H1 (cell line): Measurements from ENCODE around the gene MGARP. TPM values are rescaled to one million over a fixed set of nuclear protein-coding genes. Genes with fewer than 3 reads are reported as not detected.

Experiments
- GABPA ChIP-seq: IDR thresholded peaks from 2 replicates; pipeline ENCODE4 v1.6.1; 2011; ENCODE audit warnings: mild to moderate bottlenecking, low read length, moderate library complexity, borderline replicate concordance; ENCODE audit not compliant: insufficient read depth
- PHF8 ChIP-seq: fragments of 200-600 bp; sonication (generic); conservative IDR thresholded peaks from 2 replicates; pipeline ENCODE4 v1.7.1; 2012; ENCODE audit warnings: low read depth, mild to moderate bottlenecking, inconsistent platforms, low read length, moderate library complexity
- SP2 ChIP-seq: IDR thresholded peaks from 2 replicates; pipeline ENCODE4 v1.6.1; 2012; ENCODE audit warnings: mild to moderate bottlenecking, low read length, inconsistent platforms
- polyA plus RNA-seq, 7 experiments: library from polyadenylated mRNA; depleted of rRNA in 3 of 7; stranded (reverse) in 5 of 7; unstranded in 2 of 7; fragments of >200 nt in 5 of 7; fragments of 200-250 nt in 2 of 7; gene quantifications; 1 replicate in 5 of 7; 2 replicates in 1 of 7; 4 replicates in 1 of 7; pipeline versions ENCODE4 v1.2.1 to v1.2.3, GENCODE V29; 2011 to 2013; ENCODE audit warnings: missing spikeins in 2 of 7, mixed read lengths in 2 of 7
- total RNA-seq: library from RNA; stranded (reverse); fragmentation: NEBNext Ultra II Directional; extraction: Animal tissue kit (Norgen Biotek cat#: 25700); gene quantifications from 2 replicates; pipeline ENCODE4 v1.2.1, GENCODE V29; 2021
- TF ChIP-seq, protein P1 (sequence below), 3 experiments: IDR thresholded peaks; 1 replicate in 2 of 3; 2 replicates in 1 of 3; pipeline versions ENCODE4 v1.5.1 to v1.6.1; 2011; ENCODE audit warnings: low read length in 3 of 3, mild to moderate bottlenecking in 3 of 3, inconsistent platforms in 2 of 3, low read depth in 1 of 3, moderate library complexity in 1 of 3; ENCODE audit not compliant: insufficient read depth in 1 of 3; ENCODE audit errors: control extremely low read depth in 1 of 3

Gene MGARP
- total and polyA plus RNA-seq, 2 of the 8 experiments (the other 6 are each of a cell fraction or from before 2014, with no cell fraction given) = 2.8 to 4.5 TPM

DNA sequence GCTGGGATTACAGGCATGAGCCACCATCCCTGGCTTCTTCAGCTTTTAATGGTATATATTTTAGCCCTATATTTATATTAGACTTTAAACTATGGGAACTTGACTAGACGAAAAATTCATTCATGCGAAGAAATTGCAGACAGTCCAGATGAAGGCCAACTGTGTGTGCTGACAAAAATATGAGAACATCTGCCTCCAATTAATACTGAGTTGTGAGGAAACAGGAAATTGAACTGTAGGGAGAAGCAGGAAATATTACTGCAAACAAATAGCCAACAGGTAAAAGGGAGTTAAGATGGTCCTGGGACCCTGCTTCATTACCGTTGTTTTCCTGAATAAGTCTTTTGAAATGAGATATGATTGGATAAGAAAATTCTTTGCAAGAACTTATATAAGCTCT is 26.3 kb downstream of the MGARP start (continued):
- TF ChIP-seq SP2 (no peak), GABPA (no peak), PHF8 (no peak)
- TF ChIP-seq, protein P1, sequence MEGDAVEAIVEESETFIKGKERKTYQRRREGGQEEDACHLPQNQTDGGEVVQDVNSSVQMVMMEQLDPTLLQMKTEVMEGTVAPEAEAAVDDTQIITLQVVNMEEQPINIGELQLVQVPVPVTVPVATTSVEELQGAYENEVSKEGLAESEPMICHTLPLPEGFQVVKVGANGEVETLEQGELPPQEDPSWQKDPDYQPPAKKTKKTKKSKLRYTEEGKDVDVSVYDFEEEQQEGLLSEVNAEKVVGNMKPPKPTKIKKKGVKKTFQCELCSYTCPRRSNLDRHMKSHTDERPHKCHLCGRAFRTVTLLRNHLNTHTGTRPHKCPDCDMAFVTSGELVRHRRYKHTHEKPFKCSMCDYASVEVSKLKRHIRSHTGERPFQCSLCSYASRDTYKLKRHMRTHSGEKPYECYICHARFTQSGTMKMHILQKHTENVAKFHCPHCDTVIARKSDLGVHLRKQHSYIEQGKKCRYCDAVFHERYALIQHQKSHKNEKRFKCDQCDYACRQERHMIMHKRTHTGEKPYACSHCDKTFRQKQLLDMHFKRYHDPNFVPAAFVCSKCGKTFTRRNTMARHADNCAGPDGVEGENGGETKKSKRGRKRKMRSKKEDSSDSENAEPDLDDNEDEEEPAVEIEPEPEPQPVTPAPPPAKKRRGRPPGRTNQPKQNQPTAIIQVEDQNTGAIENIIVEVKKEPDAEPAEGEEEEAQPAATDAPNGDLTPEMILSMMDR (IDR thresholded peaks at IDR 0.05; ENCODE audit: control extremely low read depth in 1 of 3, insufficient read depth in 1 of 3, low read depth in 1 of 3, low read length in 3 of 3) = no peak
